ENCODE data around the gene PTPN22.

The PTPN22 gene

DNA sequence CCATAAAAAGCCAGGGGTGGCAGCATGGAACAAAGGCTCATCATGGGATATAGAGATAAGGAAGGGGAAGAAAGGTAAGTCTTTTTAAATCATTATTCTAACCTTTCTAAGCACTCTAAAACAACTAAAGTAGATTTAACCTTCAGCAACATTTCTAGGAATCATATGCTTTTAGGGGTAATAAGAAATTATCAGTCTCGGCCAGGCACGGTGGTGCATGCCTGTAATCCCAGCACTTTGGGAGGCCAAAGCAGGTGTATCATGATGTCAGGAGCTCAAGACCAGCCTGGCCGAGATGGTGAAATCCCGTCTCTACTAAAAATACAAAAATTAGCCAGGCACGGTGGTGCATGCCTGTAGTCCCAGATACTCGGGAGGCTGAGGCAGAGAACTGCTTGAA is 92.0 kb downstream of the PTPN22 start:
- no peak for DNase-seq (ENCODE audit: low read depth)

DNA sequence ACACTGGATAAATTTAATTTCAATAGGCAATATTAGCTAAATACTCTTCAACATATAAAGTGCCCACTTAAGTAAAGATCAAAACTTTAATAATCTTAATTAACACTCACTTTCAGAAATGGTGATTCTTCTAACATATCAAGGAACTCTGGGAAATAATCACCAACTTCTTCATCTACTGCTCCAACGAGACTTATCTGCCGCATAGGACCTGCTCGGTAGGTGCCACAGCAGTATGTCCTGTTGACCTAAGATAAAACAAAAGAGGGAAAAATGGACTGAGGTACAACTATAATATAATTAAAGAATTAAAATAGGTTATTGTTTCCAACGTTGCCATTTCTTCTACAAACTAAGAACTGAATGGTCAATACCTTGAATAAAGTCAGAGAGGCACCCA is 94.0 kb downstream of the PTPN22 start:
- no peak for DNase-seq (ENCODE audit: low read depth)
- H3K4me3 ChIP-seq (ENCODE audit: low read depth, low read length), result no peak overlapping the region

More for the DNA sequence above, 92.0 kb downstream of the PTPN22 start:
- H3K4me3 ChIP-seq (ENCODE audit: low read depth, low read length), result no peak overlapping the region

DNA sequence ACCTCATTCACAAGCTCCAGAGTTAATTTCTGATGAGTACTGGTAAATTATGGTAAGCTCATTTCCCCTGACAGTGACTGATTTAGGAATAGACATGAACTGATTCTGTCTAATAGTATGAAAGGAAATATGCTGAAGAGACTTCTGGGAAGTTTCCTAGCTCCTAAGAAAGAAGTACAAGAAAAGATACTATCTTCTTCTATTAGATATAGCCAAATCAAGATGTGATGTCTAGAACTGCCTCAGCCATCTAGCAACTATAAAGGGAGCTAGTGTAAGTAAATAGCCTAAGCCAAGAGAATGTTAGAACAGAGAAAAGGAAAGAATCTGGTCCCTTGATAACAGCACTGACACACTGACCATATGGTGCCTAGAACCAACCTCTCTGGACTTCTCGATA is 101.5 kb downstream of the PTPN22 start:
- H3K4me3 ChIP-seq (ENCODE audit: low read depth, low read length), result no peak overlapping the region
- no peak for DNase-seq (ENCODE audit: low read depth)

DNA sequence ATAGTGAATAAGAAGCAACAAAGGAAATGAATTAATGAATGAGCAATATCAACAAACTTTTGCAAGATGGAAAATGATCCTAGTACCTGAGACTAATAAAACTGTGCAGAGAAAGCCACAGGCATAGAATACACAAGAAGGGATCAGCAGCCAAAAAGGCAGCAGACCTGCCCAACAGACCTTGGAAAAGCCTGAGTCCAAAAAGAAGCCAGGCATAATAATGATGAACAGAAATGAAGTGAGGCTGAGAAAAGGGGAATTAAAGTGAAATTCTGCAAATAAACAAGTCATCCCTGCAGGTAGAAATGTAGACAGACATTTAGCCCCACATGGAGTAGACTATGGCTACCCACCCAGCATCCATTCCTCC is 101.9 kb downstream of the PTPN22 start:
- no peak overlapping the region for H3K4me3 ChIP-seq (ENCODE audit: low read depth, low read length)

DNA sequence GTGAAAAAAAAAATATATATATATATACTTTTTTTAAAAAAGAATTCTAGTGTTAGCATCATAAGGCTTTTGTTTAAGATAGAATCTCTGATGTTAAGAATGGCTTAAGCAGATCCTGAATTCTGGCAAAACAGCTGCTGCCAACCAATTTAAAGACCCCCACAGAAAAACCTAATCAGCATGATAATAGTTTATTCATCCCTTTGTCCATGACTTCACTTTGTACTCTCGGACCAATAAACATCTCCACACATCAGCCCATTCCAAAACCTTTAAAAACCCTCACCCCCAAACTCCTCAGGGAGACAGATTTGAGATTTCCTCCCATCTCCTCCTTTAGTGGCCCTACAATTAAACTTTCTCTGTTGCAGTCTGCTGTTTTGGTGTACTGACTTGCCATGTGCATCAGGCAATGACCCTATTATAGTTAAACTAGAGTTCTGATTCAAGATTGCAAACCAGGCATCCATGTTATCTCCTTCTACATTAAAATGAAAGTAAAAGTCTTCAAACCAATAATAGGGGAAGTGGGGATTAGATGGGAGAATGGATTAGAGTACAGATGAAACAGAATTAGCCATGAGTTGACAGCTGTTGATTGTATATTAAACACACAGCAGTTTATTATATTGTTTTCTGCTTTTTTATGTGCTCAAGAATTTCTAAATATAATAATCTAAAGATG is 102.5 kb downstream of the PTPN22 start:
- DNase-seq (ENCODE audit: low read depth), result no peak
- no peak overlapping the region for H3K4me3 ChIP-seq (ENCODE audit: low read depth, low read length)

More for the DNA sequence above, 101.9 kb downstream of the PTPN22 start:
- no peak for DNase-seq (ENCODE audit: low read depth)

DNA sequence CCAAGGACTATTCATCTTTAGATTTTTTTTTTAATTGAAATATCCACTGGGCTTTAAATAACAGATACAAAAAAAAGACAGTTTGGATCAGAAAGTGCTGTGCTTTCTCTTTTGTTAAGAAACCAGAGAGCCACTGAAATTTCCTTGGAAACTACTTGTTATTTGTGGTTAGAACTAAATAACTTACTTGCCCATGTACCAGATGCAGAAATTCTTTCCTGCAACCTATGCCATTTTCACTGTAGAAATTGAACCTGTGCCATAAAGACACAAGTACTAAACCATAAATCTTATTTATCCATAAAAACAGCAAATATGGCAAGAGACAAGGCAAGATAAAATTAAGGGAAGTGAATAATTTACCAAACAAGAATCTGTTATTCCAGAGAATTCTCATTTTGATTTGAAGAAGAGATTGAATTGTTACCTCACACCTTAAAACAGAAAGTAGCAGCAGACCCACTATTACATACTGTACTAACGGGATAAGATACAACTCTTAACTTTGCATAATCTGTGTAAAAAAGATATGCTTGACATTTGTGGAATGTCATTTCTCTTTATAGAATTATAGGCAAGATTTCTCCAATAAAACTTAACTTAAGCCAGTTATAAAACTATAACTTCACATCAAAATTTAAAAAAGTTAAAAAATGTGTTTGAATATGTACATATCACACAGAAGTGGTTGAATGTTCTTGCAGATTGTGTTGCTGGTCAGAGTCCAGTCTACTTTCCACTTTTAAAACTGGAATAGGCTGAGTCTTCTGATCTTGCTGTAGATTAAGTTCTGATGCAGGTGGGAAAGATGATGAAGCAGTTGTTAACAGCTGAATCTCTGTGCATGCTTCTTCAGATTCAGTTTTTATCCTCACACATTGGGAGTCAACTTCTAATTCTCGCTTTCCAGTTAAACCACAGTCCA is 105.9 kb downstream of the PTPN22 start:
- no peak overlapping the region for H3K4me3 ChIP-seq (ENCODE audit: low read depth, low read length)
- no peak for DNase-seq (ENCODE audit: low read depth)
